Activated T-cell treated with anti-CD3 and anti-CD28 coated beads, Interleukin-2, amount 50 U/mL, for 24 hours (primary cell): ENCODE measurements around the gene ARPP19.

Experiments
- DNase-seq: peaks from one replicate; pipeline ENCODE4 v3.0.0-alpha.2; 2020
- H3K27ac Mint-ChIP-seq: 2 replicates; pipeline ENCODE4 v1.8.0; 2020; ENCODE audit warnings: mild to moderate bottlenecking, mixed read lengths
- H3K27me3 Mint-ChIP-seq: 2 replicates; pipeline ENCODE4 v1.8.0; 2020; ENCODE audit warnings: mixed read lengths
- H3K36me3 Mint-ChIP-seq: 2 replicates; pipeline ENCODE4 v1.8.0; 2020; ENCODE audit warnings: low read depth, mixed read lengths
- H3K4me1 Mint-ChIP-seq: 2 replicates; pipeline ENCODE4 v1.8.0; 2020; ENCODE audit warnings: low read depth, mixed read lengths
- H3K4me3 Mint-ChIP-seq: 2 replicates; pipeline ENCODE4 v1.8.0; 2020; ENCODE audit warnings: mild to moderate bottlenecking, moderate library complexity, mixed read lengths
- H3K9me3 Mint-ChIP-seq: 2 replicates; pipeline ENCODE4 v1.8.0; 2020; ENCODE audit warnings: mixed read lengths

The ARPP19 gene

GRCh38 chr15:52511084-52511483, 57.7 kb downstream of the ARPP19 start:
- H3K36me3 Mint-ChIP-seq: no peaks in the 10 kb centered on the region
- H3K4me1 Mint-ChIP-seq: peaks cover 27% of the 10 kb centered on the region
- no peaks in the 10 kb centered on the region for H3K27me3 Mint-ChIP-seq
- DNase-seq: no peak
- H3K4me3 Mint-ChIP-seq: no peak overlapping the region
- peak overlapping the region; percentile 10 for H3K27ac Mint-ChIP-seq
- H3K9me3 Mint-ChIP-seq: no peaks in the 10 kb centered on the region

GRCh38 chr15:52509500-52510245, 59.2 kb downstream of the ARPP19 start:
- H3K4me1 Mint-ChIP-seq: peaks cover 36% of the 10 kb centered on the region
- no peak overlapping the region for H3K4me3 Mint-ChIP-seq
- H3K27ac Mint-ChIP-seq: no peak overlapping the region
- no peaks in the 10 kb centered on the region for H3K36me3 Mint-ChIP-seq
- H3K27me3 Mint-ChIP-seq: no peaks in the 10 kb centered on the region
- no peaks in the 10 kb centered on the region for H3K9me3 Mint-ChIP-seq
- no peak for DNase-seq

- Mint-ChIP-seq H3K27me3 (no peaks in the 10 kb centered on the region), H3K36me3 (no peaks in the 10 kb centered on the region), H3K27ac (no peak overlapping the region), H3K4me1 (peaks cover 46% of the 10 kb centered on the region), H3K4me3 (no peak overlapping the region), H3K9me3 (no peaks in the 10 kb centered on the region)
- no peak for DNase-seq
Observed at GRCh38 chr15:52506549-52506948, 62.3 kb downstream of the ARPP19 start.

- Mint-ChIP-seq H3K4me1 (peaks cover 34% of the 10 kb centered on the region), H3K27ac (no peak overlapping the region)
Observed at GRCh38 chr15:52505151-52505550, 63.7 kb downstream of the ARPP19 start.

GRCh38 chr15:52503788-52504496, 64.9 kb downstream of the ARPP19 start:
- H3K9me3 Mint-ChIP-seq: no peaks in the 10 kb centered on the region
- H3K36me3 Mint-ChIP-seq: no peaks in the 10 kb centered on the region
- H3K27ac Mint-ChIP-seq: peak overlapping the region; percentile 66
- peaks cover 28% of the 10 kb centered on the region for H3K4me1 Mint-ChIP-seq
- DNase-seq: no peak
- H3K4me3 Mint-ChIP-seq: peak overlapping the region; percentile 26
- H3K27me3 Mint-ChIP-seq: no peaks in the 10 kb centered on the region

More at GRCh38 chr15:52505151-52505550, 63.7 kb downstream of the ARPP19 start:
- H3K36me3 Mint-ChIP-seq: no peaks in the 10 kb centered on the region
- H3K4me3 Mint-ChIP-seq: no peak overlapping the region
- no peaks in the 10 kb centered on the region for H3K9me3 Mint-ChIP-seq
- no peak for DNase-seq
- no peaks in the 10 kb centered on the region for H3K27me3 Mint-ChIP-seq

GRCh38 chr15:52502608-52503007, 66.2 kb downstream of the ARPP19 start:
- peaks cover 28% of the 10 kb centered on the region for H3K4me1 Mint-ChIP-seq
- no peaks in the 10 kb centered on the region for H3K36me3 Mint-ChIP-seq
- no peak overlapping the region for H3K27ac Mint-ChIP-seq
- H3K4me3 Mint-ChIP-seq: no peak overlapping the region
- no peaks in the 10 kb centered on the region for H3K9me3 Mint-ChIP-seq
- no peaks in the 10 kb centered on the region for H3K27me3 Mint-ChIP-seq
- DNase-seq: no peak

GRCh38 chr15:52499506-52499905, 69.3 kb downstream of the ARPP19 start:
- Mint-ChIP-seq H3K9me3 (no peaks in the 10 kb centered on the region), H3K4me3 (no peak overlapping the region), H3K27ac (no peak overlapping the region), H3K4me1 (peaks cover 33% of the 10 kb centered on the region), H3K36me3 (no peaks in the 10 kb centered on the region), H3K27me3 (no peaks in the 10 kb centered on the region)
- DNase-seq: no peak

GRCh38 chr15:52498706-52499105, 70.1 kb downstream of the ARPP19 start:
- H3K27me3 Mint-ChIP-seq: no peaks in the 10 kb centered on the region
- H3K27ac Mint-ChIP-seq: no peak overlapping the region
- DNase-seq: no peak
- no peaks in the 10 kb centered on the region for H3K36me3 Mint-ChIP-seq
- H3K4me1 Mint-ChIP-seq: peaks cover 30% of the 10 kb centered on the region
- H3K4me3 Mint-ChIP-seq: no peak overlapping the region
- no peaks in the 10 kb centered on the region for H3K9me3 Mint-ChIP-seq
